ENCODE measurements around the gene PPP1R3F.

Gene PPP1R3F

DNA sequence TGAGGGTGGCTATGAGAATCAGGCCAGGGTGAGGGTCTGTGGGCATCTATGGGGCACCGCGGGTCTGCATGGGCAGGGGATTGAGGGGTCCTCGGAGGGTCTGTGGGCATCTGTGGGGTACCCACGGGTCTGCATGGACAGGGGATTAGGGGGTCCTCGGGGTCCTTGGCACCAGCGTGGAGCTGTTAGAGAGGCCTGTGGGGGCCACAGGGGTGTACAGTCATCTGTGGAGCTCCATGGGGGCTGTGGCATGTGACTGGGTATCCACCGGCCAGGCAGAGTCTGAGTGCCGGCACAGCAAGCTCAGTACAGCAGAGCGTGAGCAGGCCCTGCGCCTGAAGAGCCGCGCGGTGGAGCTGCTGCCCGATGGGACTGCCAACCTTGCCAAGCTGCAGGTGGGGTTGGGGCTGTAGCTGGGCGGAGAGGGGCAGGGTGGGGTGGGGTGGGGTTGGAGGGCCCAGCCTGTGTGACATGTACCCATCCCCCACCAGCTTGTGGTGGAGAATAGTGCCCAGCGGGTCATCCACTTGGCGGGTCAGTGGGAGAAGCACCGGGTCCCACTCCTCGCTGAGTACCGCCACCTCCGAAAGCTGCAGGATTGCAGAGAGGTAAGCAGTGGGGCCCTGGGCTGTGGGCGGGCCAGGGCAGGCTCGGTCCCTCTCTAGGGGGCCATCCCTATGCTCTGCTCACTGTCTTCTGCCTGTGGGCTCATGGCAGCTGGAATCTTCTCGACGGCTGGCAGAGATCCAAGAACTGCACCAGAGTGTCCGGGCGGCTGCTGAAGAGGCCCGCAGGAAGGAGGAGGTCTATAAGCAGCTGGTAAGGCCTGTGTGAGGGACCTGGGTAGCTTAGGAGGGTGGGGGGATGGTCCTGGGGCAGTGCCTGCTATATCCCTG is 21.4 kb upstream of the PPP1R3F start:
- TF ChIP-seq, protein P1, sequence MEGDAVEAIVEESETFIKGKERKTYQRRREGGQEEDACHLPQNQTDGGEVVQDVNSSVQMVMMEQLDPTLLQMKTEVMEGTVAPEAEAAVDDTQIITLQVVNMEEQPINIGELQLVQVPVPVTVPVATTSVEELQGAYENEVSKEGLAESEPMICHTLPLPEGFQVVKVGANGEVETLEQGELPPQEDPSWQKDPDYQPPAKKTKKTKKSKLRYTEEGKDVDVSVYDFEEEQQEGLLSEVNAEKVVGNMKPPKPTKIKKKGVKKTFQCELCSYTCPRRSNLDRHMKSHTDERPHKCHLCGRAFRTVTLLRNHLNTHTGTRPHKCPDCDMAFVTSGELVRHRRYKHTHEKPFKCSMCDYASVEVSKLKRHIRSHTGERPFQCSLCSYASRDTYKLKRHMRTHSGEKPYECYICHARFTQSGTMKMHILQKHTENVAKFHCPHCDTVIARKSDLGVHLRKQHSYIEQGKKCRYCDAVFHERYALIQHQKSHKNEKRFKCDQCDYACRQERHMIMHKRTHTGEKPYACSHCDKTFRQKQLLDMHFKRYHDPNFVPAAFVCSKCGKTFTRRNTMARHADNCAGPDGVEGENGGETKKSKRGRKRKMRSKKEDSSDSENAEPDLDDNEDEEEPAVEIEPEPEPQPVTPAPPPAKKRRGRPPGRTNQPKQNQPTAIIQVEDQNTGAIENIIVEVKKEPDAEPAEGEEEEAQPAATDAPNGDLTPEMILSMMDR (IDR thresholded peaks at IDR 0.05; ENCODE audit: insufficient read depth, missing control alignments), result no peak
- no peak for FAIRE-seq
- no peak for DNase-seq (ENCODE audit: insufficient read length, low spot score)

DNA sequence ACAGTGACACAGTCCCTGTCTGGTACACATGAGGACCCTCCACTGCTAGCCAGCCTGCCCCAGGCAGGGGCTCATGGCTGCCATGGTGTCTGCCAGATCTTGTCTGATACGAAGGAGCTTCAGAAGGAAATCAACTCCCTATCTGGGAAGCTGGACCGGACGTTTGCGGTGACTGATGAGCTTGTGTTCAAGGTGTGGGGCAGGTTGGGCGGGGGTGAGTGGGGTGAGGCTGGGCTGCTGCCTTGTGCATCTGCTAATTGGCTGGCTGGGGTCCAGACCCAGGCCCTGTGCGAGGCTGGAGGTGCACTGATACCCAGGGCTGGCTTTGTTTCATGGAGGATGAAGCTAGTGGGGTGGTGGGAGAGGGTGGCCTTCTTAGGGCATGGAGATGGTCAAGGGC is 20.5 kb upstream of the PPP1R3F start:
- TF ChIP-seq, protein P1 (IDR thresholded peaks at IDR 0.05; ENCODE audit: insufficient read depth, missing control alignments), result no peak
- no peak for DNase-seq (ENCODE audit: insufficient read length, low spot score)
- no peak for FAIRE-seq

DNA sequence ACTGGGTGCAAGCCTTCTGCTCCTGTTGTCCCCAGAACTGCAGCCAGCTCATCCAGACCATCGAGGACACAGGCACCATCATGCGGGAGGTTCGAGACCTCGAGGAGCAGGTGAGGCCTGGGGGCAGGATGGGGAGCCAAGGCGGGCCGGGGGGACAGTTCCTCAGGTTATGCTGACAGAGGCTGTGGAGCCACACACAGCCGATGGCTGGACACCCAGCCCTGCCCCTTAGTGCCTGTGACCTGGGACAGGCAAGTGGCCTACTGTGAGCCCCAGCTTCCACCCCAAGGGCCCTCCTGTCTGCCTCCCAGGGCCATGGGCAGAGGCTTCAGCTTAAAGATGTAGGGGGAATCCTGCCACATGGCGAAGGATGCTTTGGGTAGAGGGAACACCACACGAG is 20.0 kb upstream of the PPP1R3F start:
- no peak for DNase-seq (ENCODE audit: insufficient read length, low spot score)
- TF ChIP-seq, protein P1 (IDR thresholded peaks at IDR 0.05; ENCODE audit: insufficient read depth, missing control alignments), result no peak
- no peak for FAIRE-seq

DNA sequence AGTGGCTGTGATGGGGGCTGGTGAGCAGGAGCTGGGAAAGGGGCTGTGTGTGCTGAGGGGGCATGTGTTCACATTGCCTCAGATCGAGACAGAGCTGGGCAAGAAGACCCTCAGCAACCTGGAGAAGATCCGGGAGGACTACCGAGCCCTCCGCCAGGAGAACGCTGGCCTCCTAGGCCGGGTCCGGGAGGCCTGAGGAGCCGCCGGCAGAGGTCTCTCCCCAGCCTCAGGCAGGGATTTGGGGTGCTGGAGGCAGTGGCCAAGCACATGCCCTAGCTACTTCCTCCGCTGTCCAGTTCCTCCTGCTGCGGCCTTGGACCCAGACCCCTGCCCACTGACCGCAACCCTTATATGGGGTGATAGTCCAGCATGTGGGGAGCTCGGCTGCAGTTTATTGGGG is 19.5 kb upstream of the PPP1R3F start:
- TF ChIP-seq, protein P1 (IDR thresholded peaks at IDR 0.05; ENCODE audit: insufficient read depth, missing control alignments), result no peak
- DNase-seq (ENCODE audit: insufficient read length, low spot score) (no peak), FAIRE-seq (no peak)

DNA sequence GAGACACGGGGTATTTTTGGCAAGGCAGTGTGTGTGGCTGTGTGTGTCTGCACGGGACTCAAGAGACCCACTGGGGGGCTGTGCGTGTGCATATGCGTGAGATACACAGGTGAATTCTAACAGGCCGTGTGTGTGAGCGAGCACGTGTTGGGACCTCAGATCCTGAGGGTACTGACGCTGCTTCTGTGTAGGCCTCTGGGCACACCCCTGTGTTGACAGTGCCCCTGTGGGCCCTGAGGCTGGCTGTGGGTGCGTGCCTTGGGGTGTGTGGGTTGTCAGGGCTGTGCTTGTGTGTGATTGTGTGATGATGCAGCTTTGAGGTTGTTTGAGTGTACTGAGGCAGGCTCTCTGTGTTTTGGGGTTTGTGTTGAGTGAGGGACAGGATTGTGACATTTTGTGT is 19.0 kb upstream of the PPP1R3F start:
- TF ChIP-seq, protein P1 (IDR thresholded peaks at IDR 0.05; ENCODE audit: insufficient read depth, missing control alignments), result no peak

DNA sequence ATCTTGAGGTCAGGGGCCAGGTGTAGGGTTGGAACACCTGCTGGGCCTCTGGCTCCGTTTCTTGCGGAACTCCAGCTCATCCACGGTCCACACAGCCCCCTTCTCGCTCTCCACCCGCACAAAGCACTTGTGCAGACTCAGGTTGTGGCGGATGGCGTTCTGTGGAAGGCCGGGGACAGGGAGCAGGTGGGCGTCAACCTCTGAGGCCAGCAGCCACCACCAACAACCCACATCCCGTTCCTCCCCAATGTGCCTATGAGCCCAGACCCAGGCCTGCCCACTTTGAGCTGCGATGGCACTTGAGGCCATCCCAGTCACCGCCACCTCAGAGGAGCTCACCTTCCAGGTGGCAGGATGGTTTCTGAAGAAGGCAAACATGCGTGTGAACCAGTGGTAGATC is 18.3 kb upstream of the PPP1R3F start:
- TF ChIP-seq, protein P1 (IDR thresholded peaks at IDR 0.05; ENCODE audit: insufficient read depth, missing control alignments), result no peak
- FAIRE-seq (no peak), DNase-seq (ENCODE audit: insufficient read length, low spot score) (no peak)

More for the DNA sequence above, 19.0 kb upstream of the PPP1R3F start:
- DNase-seq (ENCODE audit: insufficient read length, low spot score), result no peak
- FAIRE-seq, result no peak

DNA sequence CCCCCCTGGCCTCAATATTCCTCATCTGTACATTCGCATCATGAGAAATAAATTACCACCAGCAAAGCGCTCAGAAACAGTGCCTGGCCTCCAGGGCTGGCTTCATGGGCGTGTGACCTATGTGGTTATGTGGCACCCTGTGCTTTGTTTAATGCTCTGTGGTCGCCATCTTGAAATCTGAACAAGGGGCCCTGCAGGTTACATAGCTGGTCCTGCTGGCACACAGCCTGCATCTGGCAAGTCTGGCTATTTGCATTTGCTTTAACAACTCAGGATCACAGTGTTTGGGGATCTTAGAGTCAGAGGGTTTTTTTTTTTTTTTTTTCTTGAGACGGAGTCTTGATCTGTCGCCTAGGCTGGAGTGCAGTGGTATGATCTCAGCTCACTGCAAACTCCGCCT is 15.0 kb upstream of the PPP1R3F start:
- TF ChIP-seq, protein P1 (IDR thresholded peaks at IDR 0.05; ENCODE audit: insufficient read depth, missing control alignments), result no peak
- DNase-seq (ENCODE audit: insufficient read length, low spot score) (no peak), FAIRE-seq (no peak)

All from D721Med (cell line).